GM19351 (cell line): ENCODE data around the gene MRPL49.
"Not testable (repeated sequence)": the region's sequence is repeated elsewhere in the genome, so short reads cannot be mapped to it uniquely, and the experiment has no call there.

Experiments used
- ATAC-seq: cut with Tn5 transposase; IDR thresholded peaks from one replicate; pipeline ENCODE4 v1.9.1; 2021; ENCODE audit warnings: mild to moderate bottlenecking, moderate library complexity; ENCODE audit not compliant: unreplicated experiment

MRPL49 gene

DNA sequence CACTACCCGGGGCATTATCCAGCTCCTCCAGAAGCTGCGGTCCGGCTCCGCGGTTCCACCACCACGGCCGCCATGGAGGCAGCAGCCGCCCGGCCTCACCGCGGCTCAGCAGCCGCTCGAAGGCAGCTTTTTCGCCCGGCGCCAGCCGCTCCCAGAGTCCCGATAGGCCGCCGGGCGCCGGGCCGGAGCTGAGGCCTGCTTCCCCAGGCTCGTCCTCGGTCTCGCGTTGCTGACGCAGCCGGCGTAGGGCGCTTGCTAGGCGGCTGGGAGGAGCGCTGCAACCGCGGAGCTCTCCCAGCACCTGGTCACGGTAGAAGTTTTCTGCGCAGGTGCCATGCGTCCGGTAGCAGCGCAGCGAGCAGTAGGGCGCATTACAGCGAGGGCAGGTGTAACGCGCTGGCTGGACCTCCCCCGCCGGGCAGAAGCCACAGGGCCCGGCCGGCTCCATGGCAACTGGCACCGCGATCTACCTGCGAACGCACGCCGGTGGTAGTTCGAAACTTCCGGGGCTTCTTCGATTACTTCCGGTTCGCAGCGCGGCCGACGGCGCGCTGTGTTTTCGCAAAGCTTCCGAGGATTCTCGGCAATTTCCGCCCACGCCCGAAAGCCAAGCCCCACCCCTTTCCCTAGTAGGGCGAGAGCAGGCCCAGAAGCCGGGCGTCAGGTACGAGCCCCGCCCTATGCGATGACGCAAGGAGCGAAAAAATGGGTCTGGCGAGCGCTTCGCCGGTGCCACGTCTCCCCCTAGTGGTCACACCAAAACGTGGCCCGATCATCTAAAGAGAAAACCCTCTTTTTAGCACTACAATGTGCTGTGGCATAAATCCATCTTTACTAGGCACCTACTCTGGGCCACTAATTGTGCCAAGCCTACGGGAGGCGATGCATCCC lies 4.7 kb upstream of the MRPL49 start, which contains the start of gene ZNHIT2:
Gene ZNHIT2 (minus strand): TSS at position 496 of the 891 bp plus-strand sequence. CDS start 48 bp downstream, at position 448.
- peak; percentile 59 for ATAC-seq

DNA sequence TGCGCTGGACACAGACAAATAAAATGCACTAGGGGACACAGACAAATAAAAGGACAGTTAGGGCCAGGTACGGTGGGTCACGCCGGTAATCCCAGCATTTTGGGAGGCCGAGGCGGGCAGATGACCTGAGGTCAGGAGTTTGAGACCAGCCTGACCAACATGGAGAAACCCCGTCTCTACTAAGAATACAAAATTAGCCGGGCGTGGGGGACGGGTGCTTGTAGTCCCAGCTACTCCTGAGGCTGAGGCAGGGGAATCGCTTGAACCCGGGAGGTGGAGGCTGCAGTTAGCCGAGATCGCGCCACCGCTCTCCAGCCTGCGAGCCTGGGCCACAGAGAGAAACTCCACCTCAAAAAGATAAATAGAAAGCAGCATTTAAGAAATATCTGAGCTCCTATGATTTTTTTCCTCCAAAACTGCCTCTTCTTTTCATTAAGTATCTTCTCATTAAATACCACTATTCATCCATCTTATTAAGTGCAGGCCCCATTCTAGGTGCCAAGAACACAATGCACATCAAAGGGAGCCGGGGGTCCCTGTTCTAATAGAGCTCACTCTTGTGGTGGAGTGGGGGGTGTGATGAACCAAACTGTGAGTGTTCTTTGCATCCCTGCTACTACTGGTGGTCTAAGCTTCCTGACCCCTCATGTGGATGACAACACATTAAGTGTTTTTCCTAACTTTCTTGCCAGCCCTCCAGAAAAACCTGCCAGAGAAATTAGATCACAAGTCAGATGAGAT lies 3.9 kb upstream of the MRPL49 start:
- no peak for ATAC-seq

DNA sequence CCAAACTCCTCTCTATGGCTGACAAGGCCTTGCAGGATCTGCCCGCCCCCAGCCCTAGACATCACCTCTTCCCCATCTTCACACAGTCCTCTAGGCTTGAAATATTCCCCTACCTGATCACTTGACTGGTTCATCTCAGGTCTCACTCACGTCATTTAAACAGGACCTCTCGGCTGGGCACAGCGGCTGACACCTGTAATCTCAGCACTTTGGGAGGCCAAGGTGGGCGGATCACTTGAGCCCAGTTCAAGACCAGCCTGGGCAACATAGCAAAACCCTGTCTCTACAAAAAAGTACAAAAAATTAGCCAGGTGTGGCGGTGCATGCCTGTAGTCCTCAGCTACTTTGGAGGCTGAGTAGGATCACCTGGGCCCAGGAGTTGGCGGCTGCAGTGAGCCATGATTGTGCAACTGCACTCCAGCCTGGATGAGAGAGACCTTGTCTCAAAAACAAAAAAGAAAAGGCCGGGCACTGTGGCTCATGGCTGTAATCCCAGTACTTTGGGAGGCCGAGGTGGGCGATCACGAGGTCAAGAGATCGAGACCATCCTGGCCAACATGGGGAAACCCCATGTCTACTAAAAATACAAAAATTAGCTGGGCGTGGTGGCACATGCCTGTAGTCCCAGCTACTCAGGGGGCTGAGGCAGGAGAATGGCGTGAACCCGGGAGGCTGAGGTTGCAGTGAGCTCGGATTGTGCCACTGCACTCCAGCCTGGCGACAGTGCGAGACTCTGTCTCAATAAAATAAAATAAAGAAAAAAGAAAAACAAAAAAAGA lies 3.0 kb upstream of the MRPL49 start:
- not testable (repeated sequence) for ATAC-seq

GRCh38 chr11:65119670-65119995 lies 2.5 kb upstream of the MRPL49 start:
- no peak for ATAC-seq

GRCh38 chr11:65120831-65121230 lies 1.3 kb upstream of the MRPL49 start:
- ATAC-seq: no peak

DNA sequence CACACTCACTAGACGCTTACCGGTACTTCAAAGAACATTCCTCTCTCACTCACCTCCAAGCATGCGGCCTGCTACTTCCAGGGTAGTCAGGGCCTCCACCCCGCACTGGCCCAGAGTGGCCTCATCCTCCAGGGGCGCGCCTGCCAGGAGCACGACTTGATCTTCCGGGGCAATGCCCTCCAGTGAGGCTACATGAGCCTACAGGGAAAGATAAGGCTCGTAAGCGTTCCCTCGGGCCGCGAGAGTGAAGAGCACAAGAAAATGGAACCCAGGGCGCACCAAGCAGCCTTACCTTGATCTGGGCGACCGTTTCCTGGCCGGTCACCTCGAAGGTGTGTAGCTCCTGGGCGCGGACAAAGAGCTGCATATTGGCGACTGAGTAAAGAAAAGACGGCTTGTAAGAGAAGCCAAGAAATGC lies 665 bp upstream of the MRPL49 start:
- no peak for ATAC-seq

DNA sequence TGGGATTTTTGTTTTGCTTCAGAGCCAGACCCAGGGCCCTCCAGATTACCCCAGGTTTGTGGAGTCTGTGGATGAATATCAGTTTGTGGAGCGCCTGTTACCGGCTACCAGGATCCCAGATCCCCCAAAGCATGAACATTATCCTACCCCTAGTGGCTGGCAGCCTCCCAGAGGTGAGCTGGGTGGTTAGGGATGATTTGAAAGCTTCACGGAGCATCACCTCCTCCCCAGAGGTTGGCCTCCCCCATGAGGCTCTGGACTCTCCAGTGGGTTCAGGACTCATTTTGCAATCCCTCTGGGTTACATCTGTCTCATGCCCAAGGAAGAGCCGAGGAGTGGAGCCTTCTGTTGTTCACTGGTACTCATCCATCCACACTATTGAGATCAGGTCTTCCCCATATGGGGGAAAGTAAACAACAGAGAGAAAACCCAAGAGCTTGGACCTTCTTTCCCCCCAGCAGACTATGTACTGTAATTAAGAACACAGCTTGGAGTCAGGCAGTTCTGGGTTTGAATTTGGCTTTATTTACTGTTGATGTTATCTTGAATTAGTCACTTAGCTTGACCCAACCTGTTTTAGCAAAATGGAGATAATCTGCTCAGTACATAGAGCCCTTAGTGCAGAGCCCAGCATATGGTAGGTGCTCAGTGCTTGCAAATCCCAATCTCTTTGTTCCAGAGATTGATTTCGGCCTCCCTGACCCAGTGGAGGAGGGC lies 2.5 kb downstream of the MRPL49 start:
- ATAC-seq: no peak

DNA sequence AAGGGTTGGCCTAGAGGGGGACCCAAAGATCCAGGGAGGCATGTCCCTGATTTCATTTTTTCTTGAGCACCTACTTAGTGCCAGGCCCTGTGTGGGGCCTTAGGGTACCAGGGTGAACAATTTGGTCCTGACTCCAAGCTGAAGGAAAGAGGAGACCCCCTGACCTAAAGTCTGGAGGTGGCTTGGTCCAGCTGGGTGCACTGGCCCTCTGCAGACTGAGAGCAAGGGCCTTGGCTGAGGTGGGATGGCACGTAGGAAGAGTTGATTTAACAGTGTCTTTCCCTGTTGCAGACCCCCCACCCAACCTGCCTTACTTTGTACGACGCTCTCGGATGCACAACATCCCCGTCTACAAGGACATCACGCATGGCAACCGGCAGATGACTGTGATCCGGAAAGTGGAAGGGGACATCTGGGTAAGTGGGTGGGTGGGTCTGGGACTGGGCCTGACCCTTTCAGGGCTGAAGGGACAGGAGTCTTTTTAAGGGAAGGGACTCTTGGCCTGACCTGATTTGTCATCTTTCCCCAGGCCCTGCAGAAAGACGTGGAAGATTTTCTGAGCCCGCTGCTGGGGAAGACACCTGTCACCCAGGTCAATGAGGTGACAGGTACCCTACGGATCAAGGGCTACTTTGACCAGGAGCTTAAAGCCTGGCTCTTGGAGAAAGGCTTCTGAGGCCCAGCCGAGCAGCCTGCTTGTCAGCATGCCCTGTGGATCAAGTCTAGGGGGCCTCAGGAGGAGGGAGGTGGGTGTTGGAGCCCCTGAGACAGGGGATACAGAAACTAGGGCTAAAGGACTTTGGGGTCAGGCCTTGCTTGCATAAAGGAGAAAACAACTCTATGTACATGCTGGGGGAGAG lies 3.3 kb downstream of the MRPL49 start:
- no peak for ATAC-seq

DNA sequence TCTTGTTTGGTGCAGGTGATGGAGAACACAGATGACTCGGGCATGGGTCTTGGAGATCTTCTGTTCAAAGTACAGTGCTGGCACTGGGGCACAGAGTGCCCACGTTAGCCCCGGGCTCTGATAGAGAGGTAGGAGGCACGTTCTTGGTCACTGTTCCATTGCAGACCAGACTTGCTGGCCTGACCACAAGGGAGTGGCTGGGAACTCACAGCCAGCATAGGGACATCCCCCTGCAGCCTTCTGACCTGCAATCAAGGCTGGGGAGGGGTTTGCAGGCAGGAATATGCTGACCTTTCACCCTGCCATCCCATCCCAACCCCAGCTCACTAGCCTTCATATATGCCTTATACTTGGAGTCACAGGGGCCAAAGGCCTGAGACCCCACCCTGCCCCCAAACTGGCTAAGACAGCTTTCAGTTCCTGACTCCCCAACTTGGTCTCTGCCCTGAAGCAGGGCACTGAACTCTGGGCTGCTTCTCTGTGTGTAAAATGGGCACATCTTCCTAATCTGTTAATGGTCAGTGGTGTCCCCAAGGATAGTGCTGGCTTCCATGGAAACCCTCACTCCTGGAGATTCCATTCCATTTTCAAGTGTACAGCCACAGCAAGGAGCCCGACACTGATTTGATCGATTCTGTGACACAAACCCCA lies 4.6 kb downstream of the MRPL49 start:
- no peak for ATAC-seq

DNA sequence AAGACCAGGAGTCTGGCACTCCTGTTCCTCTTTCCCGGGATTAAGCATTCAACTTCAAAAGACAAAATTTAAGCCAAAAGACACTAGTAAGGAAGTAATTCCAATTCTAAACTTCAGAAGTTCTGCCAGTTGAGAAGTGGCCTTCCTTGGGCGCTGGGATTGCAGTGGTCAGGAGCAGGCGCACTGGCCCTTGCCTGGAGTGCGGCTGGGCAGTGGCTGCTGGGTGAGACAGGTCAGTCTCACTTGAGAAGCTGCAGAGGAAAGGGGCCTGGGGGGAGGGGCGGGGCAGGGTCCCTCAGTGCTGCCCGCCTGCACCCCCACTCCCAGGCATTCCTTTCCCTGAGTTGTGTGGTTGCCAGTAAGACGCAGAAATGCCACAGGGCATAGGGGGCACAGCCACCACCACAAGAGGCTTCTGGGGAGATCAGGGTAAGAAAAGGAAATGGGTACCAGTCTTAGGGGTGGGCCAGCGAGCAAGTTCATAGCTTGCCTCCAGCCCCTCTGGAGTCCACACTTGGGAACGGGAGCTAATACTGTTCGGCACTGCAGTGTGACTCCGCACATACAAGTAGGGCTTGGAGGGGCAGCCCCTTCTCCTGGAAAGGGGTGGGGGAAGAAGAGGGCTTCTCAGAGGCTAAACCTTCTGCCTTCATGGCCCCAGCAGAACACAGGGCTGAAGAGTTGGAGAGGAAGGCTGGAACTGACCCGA lies 5.5 kb downstream of the MRPL49 start:
- no peak for ATAC-seq

DNA sequence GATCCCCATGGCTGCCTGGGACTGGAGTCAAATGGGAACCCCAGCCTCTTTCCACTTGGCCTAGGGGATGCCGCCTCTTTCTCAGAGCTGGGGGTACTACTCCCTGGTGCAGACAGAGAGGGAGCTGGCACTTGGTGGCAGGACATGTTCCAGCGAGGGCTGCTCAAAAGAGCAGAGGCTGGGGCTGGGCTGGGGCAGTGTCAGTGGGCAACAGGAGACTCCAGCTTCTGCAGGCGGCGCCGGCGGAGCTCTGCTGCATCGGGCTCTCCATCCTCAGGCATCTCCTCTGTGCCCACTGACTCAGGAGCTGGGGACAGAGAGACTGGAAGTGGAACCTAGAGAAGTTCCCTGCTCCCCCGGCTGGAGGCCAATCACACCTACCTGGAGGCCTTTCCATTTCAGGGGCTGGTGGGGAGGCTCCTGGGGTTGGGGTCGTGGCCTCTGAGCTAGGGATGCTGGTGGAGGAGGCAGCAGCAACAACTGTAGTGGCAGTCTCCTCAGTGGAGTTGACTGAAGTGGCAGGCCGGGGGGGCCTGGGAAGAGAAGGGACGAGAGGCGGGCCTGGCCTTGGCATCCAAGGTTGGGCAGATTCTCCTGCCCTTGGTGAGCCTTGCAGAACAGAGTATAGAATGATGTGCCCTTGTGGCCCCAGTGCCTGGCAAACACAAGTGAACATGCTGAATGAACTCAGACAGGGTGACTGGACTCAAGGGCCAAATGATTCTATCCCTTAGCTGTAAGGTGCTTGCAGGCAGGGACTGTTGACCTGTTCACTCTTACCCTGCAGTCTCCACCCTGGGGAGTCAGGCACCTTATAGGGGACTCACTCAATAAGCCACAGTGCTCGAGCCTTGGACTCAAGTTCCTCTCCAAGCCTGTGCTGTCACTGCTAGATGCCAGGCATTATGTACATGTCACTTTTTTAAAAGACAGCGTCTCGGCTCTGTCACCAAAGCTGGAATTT lies 6.3 kb downstream of the MRPL49 start:
- no peak for ATAC-seq

DNA sequence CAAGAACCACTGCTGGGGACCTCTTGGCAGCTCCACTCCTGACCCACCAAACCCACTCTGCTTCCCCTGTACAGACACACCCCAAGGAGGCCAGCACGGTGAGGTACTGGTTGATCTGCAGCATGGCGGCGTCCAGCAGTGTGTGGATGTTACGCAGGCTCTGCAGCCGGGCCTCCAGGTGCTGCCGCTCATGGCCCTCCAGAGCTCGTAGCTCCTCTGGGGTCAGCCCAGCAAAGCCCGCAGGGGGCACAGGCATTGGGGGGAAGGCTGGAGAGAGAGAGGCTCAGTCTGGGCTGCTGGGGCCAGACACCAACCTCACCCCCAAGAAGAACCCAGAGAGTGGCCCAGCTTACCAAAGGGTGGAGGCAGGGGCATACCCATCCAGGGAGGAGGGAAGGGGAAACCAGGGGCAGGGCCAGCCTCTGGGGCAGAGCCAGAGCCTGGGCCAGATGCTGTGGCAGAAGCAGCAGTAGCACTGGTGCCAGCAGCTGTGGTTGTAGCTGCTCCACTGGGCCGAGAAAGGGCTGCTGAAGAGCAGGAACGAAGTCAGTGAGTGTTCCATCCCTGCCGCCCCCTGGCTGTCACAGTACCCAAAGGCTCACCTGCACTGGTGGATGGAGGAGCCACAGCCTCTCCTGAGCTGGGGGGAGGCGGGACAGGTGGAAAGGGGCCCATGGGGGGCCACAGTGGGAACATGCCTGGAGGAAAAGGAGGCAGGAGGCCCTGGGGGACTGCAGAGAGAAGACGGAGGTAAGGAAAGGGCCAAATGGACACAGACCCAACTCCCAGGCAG lies 7.7 kb downstream of the MRPL49 start:
- no peak for ATAC-seq

DNA sequence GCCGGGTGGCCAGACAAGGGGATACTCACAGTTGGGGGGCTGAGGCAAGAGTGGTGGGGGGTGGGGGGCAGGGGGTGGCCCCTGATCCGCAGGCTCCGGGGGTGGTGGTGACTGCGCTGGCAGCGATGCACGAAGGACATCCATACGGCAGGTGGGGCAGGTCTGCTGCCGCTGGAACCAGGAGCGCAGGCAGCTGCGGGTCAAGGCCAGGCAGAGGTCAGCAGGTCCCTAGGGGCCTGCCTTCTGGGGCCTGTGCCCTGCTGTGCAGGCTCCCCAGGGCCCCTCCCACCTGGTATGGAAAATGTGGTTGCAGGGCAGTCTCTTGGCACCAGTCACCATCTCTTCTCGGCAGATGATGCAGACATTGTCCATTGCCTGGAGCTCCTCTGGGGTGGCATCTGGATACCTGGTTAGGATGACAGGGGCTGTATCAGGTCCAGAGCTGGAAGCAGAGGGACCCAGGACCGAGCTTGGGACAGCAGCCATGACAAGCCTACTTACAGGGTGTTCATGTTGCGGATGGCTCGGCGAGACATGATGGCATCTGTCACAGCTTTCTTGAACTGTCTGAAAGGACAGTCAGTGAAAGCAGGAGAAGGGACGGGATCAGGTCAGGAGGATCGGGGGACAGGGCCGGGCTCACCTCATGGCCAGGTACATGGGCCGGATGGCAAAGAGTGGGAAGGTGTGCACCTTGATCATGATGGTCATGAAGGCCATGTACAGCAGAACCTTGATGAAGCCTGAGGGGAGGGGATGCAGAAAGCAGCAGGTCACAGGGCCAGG lies 8.7 kb downstream of the MRPL49 start:
- no peak for ATAC-seq

DNA sequence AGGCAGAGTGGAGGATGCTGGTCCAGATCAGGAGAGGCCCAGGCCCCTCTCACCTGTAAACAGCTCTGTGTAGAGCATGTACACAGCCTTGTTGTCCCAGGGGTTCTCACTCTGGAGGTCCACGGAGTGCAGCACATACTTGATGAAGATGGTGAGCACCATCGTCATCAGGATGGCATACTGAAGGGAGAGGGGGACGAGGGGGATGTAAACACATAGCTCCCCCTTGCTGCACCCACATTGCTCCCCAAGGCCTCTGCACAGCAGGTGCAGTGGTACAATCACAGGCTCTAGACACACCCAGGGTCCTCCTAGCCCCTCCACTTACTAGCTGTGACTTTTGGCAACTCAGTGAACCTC lies 9.3 kb downstream of the MRPL49 start:
- ATAC-seq: no peak

DNA sequence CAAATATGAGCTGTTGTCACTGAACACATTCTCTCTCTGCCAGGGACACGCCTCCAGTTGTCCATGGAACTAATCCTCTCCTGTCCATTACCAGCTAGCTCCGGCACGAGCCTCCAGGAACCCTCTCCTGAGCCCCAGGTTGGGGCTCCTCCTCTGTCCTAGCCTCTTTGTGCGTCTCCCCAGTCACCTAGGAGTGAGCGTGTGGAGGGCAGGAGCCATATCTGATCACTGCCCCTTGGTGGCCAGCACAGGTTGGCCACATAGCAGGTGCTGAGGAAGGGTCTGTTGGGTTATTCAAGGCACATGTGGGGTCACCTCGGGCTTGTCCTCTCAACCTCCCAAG lies 9.7 kb downstream of the MRPL49 start:
- ATAC-seq: no peak
